ENCODE measurements around the gene FIGNL2.

The FIGNL2 gene

DNA sequence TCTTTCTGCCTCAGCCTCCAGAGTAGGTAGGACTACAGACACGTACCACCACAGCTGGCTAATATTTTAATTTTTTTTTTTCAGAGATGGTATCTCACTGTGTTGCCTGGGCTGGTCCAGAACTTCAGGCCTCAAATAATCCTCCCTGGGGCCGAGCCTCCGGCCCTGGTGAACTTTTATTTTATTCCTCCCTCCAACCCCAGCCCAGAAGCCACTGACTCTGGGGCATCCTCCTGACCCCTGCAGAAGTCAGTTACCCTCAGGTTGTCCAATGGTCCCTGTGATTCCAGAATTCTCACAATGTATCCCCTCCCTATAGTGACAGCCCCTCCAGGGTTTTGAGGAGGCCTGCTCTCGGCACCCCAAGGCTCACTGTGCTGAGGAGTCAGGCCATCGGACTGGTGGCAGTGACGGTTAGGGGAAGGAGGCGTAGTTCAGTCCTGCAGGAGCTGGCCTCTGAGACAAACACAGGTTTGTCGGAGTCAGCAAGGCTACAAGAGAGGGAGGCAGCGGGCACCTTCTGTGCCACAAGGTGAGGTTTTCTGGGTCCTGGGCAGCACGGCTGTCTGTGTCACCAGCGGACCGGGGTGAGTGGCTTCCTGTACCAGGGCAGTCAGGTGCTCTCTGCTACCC is 19.4 kb upstream of the FIGNL2 start:
- Mint-ChIP-seq H3K4me1 (peaks cover 38% of the 10 kb centered on the region), H3K27me3 (peaks cover 89% of the 10 kb centered on the region), H3K36me3 (no peaks in the 10 kb centered on the region), H3K9me3 (no peaks in the 10 kb centered on the region), H3K4me3 (no peak overlapping the region), H3K27ac (no peak overlapping the region)
- ATAC-seq = no peak

DNA sequence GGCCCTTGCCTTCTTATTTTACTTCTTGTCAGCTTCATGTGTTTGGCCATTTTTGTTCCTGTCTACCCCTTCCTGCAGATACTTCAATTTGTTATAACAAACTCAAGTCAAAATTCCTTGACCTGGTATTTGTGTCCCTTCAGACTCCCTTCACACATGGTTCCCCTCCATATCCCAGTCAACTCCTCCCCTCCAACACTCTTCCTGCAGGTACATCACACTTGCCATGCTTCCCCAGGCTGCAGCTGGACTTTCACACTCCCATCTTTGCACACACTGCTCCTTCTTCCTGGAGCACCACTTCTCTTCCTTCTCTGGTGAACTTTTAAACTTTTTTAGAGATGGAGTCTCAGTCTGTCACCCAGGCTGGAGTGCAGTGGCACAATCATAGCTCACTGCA is 18.9 kb upstream of the FIGNL2 start:
- ATAC-seq = no peak
- H3K27ac Mint-ChIP-seq = no peak overlapping the region
- H3K4me3 Mint-ChIP-seq = no peak overlapping the region
- H3K36me3 Mint-ChIP-seq = no peaks in the 10 kb centered on the region
- H3K9me3 Mint-ChIP-seq = no peaks in the 10 kb centered on the region
- peaks cover 38% of the 10 kb centered on the region for H3K4me1 Mint-ChIP-seq
- peaks cover 94% of the 10 kb centered on the region for H3K27me3 Mint-ChIP-seq

DNA sequence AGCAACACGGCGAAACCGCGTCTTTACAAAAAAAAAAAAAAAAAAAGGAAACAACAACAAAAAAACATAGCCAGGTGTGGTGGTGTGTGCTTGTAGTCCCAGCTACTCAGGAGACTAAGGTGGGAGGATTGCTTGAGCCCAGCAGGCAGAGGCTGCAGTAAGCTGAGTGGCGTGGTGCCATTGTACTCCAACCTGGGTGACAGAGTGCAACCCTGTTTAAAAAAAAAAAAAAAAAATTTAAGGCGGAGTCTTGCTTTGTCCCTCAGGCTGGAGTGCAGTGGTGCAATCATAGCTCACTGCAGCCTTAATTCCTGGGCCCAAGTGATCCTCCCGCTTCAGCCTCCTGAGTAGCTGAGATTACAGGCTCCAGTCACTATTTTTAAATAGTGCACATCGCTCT is 18.2 kb upstream of the FIGNL2 start:
- no peak for ATAC-seq
- no peaks in the 10 kb centered on the region for H3K9me3 Mint-ChIP-seq
- no peaks in the 10 kb centered on the region for H3K36me3 Mint-ChIP-seq
- peaks cover 38% of the 10 kb centered on the region for H3K4me1 Mint-ChIP-seq
- H3K27ac Mint-ChIP-seq = no peak overlapping the region
- no peak overlapping the region for H3K4me3 Mint-ChIP-seq
- peaks cover 97% of the 10 kb centered on the region for H3K27me3 Mint-ChIP-seq

DNA sequence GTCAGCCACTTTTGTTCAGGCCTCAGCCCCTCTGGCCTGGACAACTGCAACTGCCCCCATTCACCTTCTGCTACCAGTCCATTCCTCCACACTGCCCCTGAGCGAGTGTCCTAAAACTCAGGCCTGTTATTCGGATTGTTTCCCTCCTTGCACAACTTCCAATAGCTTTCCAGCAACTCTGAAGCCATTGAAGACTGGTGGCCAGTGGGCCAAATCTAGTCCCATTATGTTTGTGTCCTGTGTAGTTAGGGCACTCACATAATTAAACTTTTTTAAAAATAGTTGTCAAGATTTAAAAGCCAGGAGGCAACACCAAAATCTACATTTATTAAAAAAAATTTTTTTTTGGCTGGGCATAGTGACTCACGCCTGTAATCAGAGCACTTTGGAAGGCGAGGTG is 17.8 kb upstream of the FIGNL2 start:
- Mint-ChIP-seq H3K9me3 (no peaks in the 10 kb centered on the region), H3K4me1 (peaks cover 38% of the 10 kb centered on the region), H3K4me3 (no peak overlapping the region), H3K36me3 (no peaks in the 10 kb centered on the region), H3K27ac (no peak overlapping the region), H3K27me3 (peaks cover 97% of the 10 kb centered on the region)
- ATAC-seq = no peak

DNA sequence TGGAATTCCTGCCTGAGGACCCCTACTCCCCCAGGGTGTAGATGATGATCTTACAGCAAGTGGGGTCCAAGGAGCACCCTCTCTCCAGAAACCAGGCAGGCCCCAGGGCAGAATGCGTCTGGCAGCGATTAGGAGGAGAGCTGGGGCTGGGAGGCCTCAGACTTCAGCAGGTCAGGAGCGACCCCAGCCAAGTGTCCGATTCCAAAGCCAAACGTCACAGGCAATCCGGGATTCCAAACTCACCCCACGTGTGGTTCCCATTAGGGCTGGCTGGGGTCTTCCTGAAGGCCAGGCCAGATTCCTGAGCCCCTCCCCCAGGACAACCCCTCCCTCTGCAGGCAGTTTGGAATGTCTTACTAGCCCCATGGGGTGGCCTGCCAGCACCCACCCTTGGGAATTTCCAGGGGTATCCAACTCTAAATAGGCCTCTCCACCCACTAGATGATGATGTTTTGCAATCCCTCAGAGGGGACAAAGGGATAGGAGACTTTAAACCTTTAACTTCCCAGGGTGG is 17.3 kb upstream of the FIGNL2 start:
- H3K27me3 Mint-ChIP-seq = peaks cover 97% of the 10 kb centered on the region
- no peak for ATAC-seq
- peaks cover 34% of the 10 kb centered on the region for H3K4me1 Mint-ChIP-seq
- H3K4me3 Mint-ChIP-seq = no peak overlapping the region
- no peaks in the 10 kb centered on the region for H3K36me3 Mint-ChIP-seq
- no peak overlapping the region for H3K27ac Mint-ChIP-seq
- H3K9me3 Mint-ChIP-seq = no peaks in the 10 kb centered on the region

DNA sequence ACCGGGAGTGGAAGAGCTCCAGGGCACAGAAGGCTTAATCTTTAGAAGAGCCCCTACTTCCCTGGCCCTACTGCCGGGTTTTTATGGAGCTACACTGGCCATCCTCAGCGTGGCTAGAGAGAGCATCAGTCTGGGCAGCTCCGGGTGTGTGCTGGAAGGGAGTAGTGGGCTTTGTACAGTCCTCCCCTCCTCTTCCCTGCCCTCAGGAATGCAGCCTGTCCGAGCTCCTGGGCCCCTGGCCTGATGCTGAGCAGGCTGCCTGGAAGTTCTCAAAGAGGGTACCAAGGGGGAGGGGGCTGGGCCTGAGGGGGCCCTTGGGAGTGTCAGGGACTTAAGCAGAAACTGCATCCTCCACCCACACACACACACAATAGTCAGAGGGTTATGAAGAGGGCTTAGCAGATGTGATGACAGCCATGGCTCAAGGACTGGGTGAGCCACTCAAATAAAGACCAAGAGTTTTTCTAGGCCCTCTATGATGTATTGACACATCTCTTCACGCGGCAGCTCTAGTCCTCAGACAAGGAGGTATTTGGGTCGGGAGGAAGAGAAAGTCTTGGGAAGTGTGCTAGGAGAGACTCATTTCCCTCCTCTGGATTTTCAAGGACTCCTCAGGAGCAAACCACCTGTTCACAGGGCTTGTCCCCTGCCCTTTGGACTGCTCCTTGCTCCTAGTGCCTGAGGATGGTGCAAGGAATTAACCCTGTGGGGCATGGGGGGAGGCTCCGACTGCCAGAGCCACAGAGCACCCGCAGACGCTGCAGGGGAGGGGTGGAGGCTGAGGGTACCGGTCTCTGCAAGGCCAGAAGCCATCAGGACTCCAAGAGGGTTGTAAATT is 16.5 kb upstream of the FIGNL2 start:
- H3K9me3 Mint-ChIP-seq = no peaks in the 10 kb centered on the region
- H3K4me1 Mint-ChIP-seq = peaks cover 26% of the 10 kb centered on the region
- H3K27ac Mint-ChIP-seq = no peak overlapping the region
- H3K27me3 Mint-ChIP-seq = peaks cover 97% of the 10 kb centered on the region
- H3K4me3 Mint-ChIP-seq = no peak overlapping the region
- ATAC-seq = no peak
- H3K36me3 Mint-ChIP-seq = no peaks in the 10 kb centered on the region

DNA sequence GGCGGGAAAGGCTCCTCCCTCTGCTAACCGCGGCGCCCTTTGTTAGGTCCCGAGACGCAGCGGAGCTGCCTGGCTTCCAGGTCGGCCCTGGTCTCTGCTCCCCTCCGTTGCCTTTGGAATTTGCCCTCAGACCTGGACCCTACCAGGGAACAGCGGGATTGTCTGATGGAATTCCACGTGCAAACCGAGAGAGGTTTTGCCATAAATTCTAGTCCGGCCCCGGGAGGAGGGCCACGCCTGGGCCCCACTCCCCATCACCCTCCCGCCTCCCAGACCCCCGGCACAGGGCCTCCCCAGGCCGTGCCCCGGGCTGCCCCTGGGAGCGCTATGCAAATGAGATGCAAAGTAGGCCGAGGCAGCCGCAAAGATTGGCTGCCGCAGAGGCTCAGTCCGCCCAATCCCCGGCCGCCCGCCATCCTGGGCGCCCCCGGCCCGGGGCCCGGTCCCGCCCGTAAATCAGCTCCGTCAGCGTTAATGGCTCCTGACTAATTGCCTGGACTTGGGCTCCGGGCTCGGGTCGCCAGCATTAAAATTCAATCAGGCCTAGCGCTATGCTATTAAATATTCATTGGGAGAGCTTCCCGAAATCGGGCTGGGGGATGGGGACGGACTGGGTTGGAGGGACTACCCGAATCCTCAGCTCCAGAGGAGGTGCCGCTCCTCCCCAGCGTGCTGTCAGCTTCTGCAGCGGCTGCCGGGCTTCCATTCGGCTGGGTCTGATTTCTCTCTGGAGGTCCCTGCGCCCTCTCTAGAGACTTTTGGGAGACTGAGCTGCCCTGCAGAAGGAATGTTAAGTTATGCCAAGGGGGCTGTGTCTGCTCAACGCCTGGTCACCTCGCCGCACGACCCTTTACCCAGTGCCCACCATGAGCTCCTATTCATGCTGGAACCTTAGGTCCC is 15.7 kb upstream of the FIGNL2 start:
- H3K27ac Mint-ChIP-seq = no peak overlapping the region
- no peaks in the 10 kb centered on the region for H3K9me3 Mint-ChIP-seq
- peaks cover 97% of the 10 kb centered on the region for H3K27me3 Mint-ChIP-seq
- peak; percentile 28 for ATAC-seq
- peak overlapping the region; percentile 29 for H3K4me3 Mint-ChIP-seq
- H3K4me1 Mint-ChIP-seq = peaks cover 20% of the 10 kb centered on the region
- no peaks in the 10 kb centered on the region for H3K36me3 Mint-ChIP-seq

DNA sequence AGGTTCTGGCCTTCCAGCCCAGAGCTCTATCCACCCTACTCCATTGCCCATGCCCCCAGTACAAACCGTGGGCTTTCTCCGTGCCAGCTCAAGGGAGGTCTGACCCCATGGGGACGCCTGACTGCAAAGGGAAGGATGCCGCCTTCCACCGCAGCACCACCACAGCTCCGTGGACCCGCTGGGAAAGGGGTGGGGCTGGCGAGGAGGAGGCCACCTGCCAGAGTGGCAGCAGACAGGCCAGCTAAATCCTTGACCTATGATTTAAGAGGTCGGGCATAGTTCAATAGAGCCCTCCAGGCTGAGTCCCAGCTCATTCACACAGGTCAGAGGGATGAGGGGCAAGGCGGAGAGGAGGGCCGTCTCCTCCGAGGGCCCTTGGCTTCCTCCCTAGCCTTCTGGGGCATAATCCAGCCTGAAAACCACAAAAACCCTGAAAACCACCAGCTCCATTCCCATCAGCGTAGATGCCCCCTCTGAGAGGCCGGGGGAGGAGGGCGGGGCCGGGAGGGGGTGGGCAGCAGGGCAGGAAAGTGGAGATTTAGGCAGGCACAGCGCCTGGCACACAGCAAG is 14.9 kb upstream of the FIGNL2 start:
- H3K36me3 Mint-ChIP-seq = no peaks in the 10 kb centered on the region
- H3K27ac Mint-ChIP-seq = no peak overlapping the region
- peaks cover 14% of the 10 kb centered on the region for H3K4me1 Mint-ChIP-seq
- H3K9me3 Mint-ChIP-seq = no peaks in the 10 kb centered on the region
- peaks cover 93% of the 10 kb centered on the region for H3K27me3 Mint-ChIP-seq
- peak; percentile 17 for ATAC-seq
- H3K4me3 Mint-ChIP-seq = peak overlapping the region; percentile 24

DNA sequence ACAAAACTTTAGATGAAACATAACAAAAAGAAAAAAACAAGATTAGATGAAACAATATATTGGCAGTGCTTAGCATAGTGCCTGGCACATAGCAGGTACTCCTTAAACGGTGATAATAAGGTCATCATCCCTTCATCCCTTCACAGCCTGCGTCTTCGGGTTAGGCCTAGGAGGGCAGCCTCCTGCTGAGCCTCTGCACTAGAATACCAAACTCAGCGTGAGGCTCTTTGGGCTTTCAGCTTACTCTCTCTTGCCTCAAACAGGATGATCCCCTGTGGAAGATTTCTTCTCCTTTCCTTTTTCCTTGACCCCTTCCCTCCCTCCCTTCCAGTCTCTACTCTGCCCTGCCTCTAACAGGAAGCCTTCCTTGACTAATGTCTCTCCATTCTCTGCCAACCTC is 14.4 kb upstream of the FIGNL2 start:
- ATAC-seq = no peak
- Mint-ChIP-seq H3K36me3 (no peaks in the 10 kb centered on the region), H3K4me3 (no peak overlapping the region), H3K4me1 (peaks cover 14% of the 10 kb centered on the region), H3K27ac (no peak overlapping the region), H3K9me3 (no peaks in the 10 kb centered on the region), H3K27me3 (peaks cover 88% of the 10 kb centered on the region)

DNA sequence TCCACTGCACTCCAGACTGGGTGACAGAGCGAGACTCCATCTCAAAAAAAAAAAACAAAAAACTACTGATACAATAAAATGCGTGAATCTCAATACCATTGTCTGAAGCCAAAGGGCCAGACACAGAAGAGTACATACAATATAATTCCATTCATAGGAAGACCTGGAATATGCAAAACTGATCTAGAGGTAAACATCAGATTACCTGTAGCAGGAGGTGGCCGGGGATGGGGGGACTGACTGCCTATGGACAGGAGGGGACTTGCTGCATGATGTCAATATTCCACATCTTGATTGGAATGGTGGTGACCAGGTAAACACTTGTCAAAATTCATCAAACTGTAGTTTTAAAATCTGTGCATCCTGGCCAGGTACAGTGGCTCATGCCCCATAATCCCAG is 12.5 kb upstream of the FIGNL2 start:
- peaks cover 88% of the 10 kb centered on the region for H3K27me3 Mint-ChIP-seq
- no peaks in the 10 kb centered on the region for H3K36me3 Mint-ChIP-seq
- H3K27ac Mint-ChIP-seq = no peak overlapping the region
- H3K9me3 Mint-ChIP-seq = no peaks in the 10 kb centered on the region
- H3K4me1 Mint-ChIP-seq = peaks cover 14% of the 10 kb centered on the region
- H3K4me3 Mint-ChIP-seq = no peak overlapping the region
- ATAC-seq = no peak

DNA sequence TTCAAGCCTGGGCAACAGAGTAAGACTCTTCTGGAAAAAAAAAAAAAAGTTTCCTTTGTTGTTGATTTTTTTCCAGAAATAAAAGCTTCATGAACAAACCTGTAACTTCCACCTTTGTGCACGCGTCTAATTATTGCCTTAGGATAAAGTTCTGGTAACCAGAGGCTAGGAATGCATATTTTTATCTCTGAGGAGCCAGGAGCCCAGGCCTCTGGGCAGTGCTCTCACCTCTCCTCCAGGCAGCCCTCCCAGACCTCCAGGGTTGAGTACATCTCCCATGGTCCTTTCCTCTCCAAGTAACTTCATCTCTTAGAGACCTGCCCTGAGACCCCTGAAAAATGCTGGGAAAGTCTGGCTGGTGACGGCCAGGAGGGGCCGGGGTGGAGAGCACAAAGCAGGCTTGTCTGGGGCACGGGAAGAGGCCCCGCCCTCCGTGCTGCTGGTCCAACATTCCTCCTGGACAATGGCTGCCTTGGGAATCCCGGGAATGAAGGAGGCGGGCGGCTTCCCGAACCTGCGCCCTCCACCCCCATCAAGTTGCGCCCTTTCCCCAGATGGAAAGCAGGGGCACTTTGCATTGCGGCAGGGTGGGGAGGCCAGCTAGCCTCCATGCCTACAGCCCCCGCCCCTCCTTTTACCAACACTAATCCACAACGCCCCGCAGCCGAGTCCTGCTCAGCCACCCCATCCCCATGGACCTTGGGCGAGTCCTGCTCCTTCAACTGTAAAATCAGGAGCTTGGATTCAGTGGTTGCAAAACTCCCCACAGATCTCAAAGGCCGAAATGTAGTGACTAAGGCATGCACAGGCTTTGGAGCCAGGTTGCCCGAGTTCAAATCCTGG is 7.3 kb upstream of the FIGNL2 start:
- H3K4me1 Mint-ChIP-seq = peaks cover 10% of the 10 kb centered on the region
- H3K9me3 Mint-ChIP-seq = no peaks in the 10 kb centered on the region
- H3K27ac Mint-ChIP-seq = no peak overlapping the region
- ATAC-seq = no peak
- H3K36me3 Mint-ChIP-seq = no peaks in the 10 kb centered on the region
- H3K27me3 Mint-ChIP-seq = peaks cover 68% of the 10 kb centered on the region
- no peak overlapping the region for H3K4me3 Mint-ChIP-seq

DNA sequence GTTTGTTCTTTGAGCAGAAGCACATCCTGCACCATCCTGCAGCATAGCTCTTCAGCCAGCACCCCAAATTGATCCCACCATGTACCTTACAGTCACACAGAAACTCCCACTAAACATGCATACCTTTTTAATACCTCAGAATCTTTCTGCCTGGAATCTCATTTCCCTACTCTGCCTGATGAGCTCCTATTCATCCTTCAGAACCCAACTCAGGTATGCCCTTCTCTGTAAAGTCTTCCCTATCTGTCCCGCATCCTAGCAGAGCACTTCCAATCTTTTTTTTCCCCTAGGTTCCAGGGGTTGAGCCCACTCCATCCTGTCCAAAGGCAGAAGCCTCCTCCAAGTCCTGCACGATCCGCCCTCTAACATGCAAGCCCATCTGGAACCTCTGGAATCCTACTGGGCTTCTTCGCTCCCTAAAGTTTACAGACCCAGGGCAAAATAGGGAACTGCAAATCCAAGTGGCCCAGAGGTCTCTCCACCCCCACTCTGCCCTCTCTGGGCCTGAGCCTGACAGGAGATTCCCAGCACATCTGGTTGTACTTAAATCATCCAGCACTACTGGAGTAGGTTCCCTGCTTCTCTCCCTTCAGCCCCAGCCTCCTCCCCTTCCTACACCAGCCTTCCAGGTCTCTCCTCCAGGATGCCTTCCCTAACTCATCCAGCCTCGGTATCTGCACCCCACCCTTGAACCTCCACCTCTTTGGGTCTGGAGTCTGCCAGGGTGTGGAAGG is 4.1 kb upstream of the FIGNL2 start:
- Mint-ChIP-seq H3K4me1 (peaks cover 17% of the 10 kb centered on the region), H3K4me3 (no peak overlapping the region), H3K36me3 (no peaks in the 10 kb centered on the region), H3K27ac (no peak overlapping the region), H3K27me3 (peaks cover 64% of the 10 kb centered on the region), H3K9me3 (no peaks in the 10 kb centered on the region)
- no peak for ATAC-seq

DNA sequence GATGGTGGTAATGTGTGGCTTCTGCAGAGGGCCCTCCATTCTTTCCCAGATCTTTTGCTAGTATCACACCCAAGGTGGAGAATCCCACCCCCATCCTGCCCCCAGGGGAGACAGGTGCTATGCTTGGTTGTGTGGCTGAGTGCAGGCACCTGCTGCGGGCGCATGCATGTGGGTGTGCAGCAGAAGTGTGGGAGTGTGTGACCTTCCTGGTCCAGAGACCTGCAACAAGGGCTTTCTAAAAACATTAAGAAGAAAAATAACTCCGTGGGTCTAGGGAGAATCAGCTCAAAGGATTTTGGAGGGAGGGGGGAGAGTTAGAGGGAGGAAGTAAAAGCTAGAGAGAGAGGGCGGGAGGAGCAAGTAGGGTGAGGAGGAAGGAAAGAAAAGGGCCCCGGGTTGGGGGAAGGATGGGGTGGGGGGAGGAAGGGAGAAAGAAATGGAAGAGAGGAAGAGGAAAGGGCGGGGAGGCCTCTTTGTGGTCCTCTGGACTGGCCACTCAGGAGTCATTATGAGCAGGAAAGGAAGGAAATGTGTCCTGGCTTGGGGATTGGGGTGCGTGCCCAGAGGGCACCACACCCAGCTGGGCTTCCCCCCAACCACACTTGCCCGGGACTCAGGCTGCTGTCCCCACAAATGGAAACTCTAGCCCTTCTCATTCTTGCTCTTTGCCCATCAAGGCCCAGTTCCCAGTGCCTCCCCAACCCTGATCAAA is 3.1 kb upstream of the FIGNL2 start:
- Mint-ChIP-seq H3K27ac (no peak overlapping the region), H3K9me3 (no peaks in the 10 kb centered on the region), H3K27me3 (peaks cover 57% of the 10 kb centered on the region), H3K36me3 (no peaks in the 10 kb centered on the region), H3K4me1 (peaks cover 22% of the 10 kb centered on the region), H3K4me3 (no peak overlapping the region)
- ATAC-seq = no peak
